ENCODE measurements around the gene RAB3C.

DNA sequence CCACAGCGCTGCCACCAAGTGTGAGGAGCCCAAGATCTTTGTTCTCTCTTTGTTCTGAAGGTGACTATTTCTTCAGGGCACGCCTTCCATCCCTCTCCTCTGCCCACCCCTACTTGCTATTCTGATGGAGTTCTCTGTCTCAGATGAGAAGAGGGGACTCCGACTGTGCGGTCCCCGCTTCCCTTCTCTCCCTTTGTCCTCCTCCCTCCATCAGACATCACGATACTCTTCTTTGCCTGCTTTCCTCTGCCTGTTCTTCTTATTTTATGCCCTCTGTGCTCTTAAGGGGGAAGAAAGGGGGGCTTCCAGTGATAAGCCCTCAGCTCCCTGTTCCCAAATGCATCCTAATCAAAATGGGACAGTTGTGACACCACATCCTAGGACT, 307.8 kb downstream of the RAB3C start:
- TF ChIP-seq, protein P1, sequence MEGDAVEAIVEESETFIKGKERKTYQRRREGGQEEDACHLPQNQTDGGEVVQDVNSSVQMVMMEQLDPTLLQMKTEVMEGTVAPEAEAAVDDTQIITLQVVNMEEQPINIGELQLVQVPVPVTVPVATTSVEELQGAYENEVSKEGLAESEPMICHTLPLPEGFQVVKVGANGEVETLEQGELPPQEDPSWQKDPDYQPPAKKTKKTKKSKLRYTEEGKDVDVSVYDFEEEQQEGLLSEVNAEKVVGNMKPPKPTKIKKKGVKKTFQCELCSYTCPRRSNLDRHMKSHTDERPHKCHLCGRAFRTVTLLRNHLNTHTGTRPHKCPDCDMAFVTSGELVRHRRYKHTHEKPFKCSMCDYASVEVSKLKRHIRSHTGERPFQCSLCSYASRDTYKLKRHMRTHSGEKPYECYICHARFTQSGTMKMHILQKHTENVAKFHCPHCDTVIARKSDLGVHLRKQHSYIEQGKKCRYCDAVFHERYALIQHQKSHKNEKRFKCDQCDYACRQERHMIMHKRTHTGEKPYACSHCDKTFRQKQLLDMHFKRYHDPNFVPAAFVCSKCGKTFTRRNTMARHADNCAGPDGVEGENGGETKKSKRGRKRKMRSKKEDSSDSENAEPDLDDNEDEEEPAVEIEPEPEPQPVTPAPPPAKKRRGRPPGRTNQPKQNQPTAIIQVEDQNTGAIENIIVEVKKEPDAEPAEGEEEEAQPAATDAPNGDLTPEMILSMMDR (IDR thresholded peaks at IDR 0.05): no peak
- TF ChIP-seq POLR2AphosphoS5 (IDR thresholded peaks at IDR 0.05; ENCODE audit: insufficient read depth in 1 of 2, low read depth in 1 of 2) (no peak), POLR2A (IDR thresholded peaks at IDR 0.05) (no peak)

Data from vagina (tissue), 2 donors.